Measurements from ENCODE around the gene CHST5.

- TF ChIP-seq CTCF (IDR thresholded peaks at IDR 0.05) (no peak), ZFX (IDR thresholded peaks at IDR 0.05; ENCODE audit: borderline replicate concordance) (no peak)
Observed at GRCh38 chr16:75497558-75497957, 38.4 kb downstream of the CHST5 start.

Measured in 22Rv1 (cell line).